Motor neuron (in vitro differentiated cells): Measurements from ENCODE around the gene BACE2. TPM values are rescaled to one million over a fixed set of nuclear protein-coding genes. Genes with fewer than 3 reads are reported as not detected.
A peak's percentile ranks its signal among the peaks of the same experiment; 100 is the strongest.
"Not testable (repeated sequence)": the region's sequence is repeated elsewhere in the genome, so short reads cannot be mapped to it uniquely, and the experiment has no call there.

ENCODE experiments used
- ATAC-seq, 8 experiments: fragments of 200-7000 bp; cut with Tn5 transposase; replicated peaks in 6 of 8; 2 replicates each; pipeline ENCODE4 v1.8.0; 2021; ENCODE audit warnings: mild to moderate bottlenecking in 8 of 8, moderate library complexity in 8 of 8
- H3K27ac ChIP-seq, 2 donors: fragments of 250-450 bp; sonication (Bioruptor Pico); 2 replicates each; pipeline ENCODE4 v1.9.0; 2021; ENCODE audit warnings: antibody characterized with exemption in 2 of 2, mild to moderate bottlenecking in 2 of 2, moderate library complexity in 1 of 2
- H3K4me1 ChIP-seq, 2 donors: fragments of 250-450 bp; sonication (Bioruptor Pico); replicated peaks in 1 of 2; 2 replicates each; pipeline ENCODE4 v1.6.1; 2021; ENCODE audit warnings: antibody characterized with exemption in 2 of 2, mild to moderate bottlenecking in 2 of 2, moderate library complexity in 1 of 2
- H3K4me3 ChIP-seq, 5 donors: fragments of 250-450 bp; sonication (Bioruptor Pico); 2 replicates each; pipeline ENCODE4 v1.9.0; 2021; ENCODE audit warnings: antibody characterized with exemption in 5 of 5, mild to moderate bottlenecking in 5 of 5, moderate library complexity in 4 of 5
- WGBS, 10 experiments: fragments of 450-650 bp; shearing (Covaris generic); methylation state at CpG; one replicate each; pipeline ENCODE4 v1.0.0; 2022; 5-methylcytosine and 5-hydroxymethylcytosine counted together
- in situ Hi-C, 9 experiments: fragments of 400-800 bp; cut with MboI; loops; one replicate each; pipeline ENCODE4 v1.15.0; 2021; ENCODE audit warnings: low sequenced_read_pairs in 9 of 9, low pct_unique_long_range_greater_than_20kb in 2 of 9; ENCODE audit not compliant: unreplicated experiment in 9 of 9
- total RNA-seq, 8 experiments: library from RNA; unstranded; fragments of 300-600 nt; gene quantifications; 2 replicates each; pipeline versions ENCODE4 v1.2.3 to v1.2.4, GENCODE V29; 2022

The BACE2 gene
- total RNA-seq, 8 experiments from 2014 or later = 1.4 to 48.4 (median 4.3) TPM

DNA sequence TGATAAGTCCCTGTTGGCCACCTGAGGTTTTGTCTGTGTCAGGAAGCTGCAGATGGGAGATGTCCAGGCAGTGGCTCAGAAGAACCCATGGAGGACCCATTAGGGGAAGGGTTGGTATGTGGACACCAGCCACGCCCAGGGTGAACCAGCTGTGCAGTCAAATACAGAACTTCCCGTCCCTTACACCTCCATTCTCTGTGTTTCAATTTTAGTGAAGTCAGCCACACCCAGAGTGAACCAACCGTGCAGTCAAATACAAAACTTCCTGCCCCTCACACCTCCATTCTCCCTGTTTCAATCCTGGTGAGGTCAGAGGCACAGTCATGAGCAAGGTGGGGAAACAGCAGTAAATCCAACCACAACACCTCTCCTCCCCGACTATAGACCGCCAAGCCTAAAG lies 27.4 kb downstream of the BACE2 start:
- H3K4me3 ChIP-seq = no peak overlapping the region
- 53 to 100% (median 95%) methylated on average over 1 to 5 of the region's 5 CpGs; no CpG with 5 or more reads in 2 of the 10 experiments for WGBS, 10 experiments
- no peak for ATAC-seq
- H3K4me1 ChIP-seq = no peaks in the 10 kb centered on the region
- in situ Hi-C loops = no loop called here
- no peak overlapping the region for H3K27ac ChIP-seq

DNA sequence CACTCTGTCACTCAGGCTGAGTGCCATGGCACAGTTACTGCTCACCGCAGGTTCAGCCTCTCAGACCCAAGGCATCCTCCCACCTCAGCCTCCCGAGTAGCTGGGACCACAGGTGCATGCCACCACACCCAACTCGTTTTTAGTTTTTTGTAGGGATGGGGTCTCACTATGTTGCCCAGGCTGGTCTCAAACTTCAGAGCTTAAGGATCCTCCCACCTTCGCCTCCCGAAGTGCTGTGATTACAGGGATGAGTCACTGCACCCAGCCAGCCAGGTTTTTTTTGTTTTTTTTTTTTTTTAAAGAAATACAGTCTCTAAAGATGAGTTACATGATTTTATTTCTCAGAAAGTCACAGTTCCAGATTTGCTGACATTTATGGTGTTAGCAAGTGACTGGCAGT lies 29.0 kb downstream of the BACE2 start:
- no peak overlapping the region for H3K27ac ChIP-seq
- no peak for ATAC-seq
- in situ Hi-C loops = no loop called here
- no peaks in the 10 kb centered on the region for H3K4me1 ChIP-seq
- 0 to 100% (median 75%) methylated on average over 1 to 5 of the region's 5 CpGs; no CpG with 5 or more reads in 1 of the 10 experiments for WGBS, 10 experiments
- H3K4me3 ChIP-seq = no peak overlapping the region

DNA sequence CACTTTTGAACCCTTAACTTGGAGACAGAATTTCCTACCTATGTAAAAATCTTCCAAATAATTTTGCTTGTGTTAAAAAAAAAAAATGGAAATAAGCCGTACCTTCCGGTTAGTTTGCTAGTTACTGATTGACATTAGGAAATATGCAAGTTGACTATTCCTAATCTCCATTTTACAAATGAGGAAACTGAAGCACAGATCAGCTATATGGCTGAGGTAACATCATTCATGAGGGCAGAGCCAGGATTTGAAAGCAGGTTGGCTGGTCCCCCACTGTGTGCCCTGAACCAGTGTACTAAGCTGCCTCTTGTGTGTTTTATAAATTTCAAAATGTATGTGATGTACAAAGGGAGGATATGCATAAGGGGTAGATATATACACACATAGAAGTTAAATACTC lies 29.6 kb downstream of the BACE2 start:
- no peak for ATAC-seq
- in situ Hi-C loops = no loop called here
- H3K4me1 ChIP-seq = no peaks in the 10 kb centered on the region
- WGBS, 10 experiments = 75 to 100% (median 94%) methylated on average over 1 to 2 of the region's 2 CpGs; no CpG with 5 or more reads in 1 of the 10 experiments
- H3K4me3 ChIP-seq = no peak overlapping the region
- no peak overlapping the region for H3K27ac ChIP-seq

DNA sequence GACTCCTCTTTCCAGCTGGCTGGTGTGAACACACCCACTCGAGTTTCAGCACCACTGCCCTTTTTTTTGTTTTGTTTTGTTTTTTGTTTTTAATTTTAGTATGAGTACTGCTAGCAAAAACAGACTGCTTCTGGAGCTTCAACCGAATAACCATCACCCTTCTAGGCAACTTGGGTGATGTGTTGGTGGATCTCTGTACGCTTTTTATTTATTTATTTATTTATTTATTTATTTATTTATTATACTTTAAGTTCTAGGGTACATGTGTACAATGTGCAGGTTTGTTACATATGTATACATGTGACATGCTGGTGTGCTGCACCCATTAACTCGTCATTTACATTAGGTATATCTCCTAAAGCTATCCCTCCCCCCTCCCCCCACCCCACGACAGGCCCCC lies 30.7 kb downstream of the BACE2 start:
- ATAC-seq, in situ Hi-C loops, H3K4me3 ChIP-seq, H3K4me1 ChIP-seq, H3K27ac ChIP-seq: not testable (repeated sequence)
- 33 to 100% (median 90%) methylated on average over 1 to 4 of the region's 5 CpGs; no CpG with 5 or more reads in 1 of the 10 experiments for WGBS, 10 experiments

DNA sequence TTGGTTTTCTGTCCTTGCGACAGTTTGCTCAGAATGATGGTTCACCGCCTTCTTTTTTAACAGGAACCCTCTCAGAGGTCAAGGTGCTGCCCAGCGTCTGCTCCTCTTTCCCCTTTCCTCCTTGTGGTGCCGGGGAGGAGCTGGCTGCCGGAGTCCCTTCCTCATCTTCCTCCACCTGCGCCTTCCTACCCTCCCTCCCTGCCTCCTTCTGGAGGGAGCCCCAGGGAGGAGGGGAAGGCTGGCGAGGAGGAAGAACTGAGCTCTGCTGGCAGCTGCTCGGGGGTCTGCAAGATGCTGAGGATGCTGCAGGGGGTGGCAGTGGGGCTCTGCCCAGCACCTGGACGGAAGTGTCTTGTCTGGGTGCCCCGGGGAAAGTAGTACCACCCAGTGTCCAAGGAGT lies 31.2 kb downstream of the BACE2 start:
- H3K4me3 ChIP-seq = no peak overlapping the region
- no peak overlapping the region for H3K27ac ChIP-seq
- no peaks in the 10 kb centered on the region for H3K4me1 ChIP-seq
- in situ Hi-C loops = no loop called here
- no peak for ATAC-seq
- 90% methylated on average over 4 of the region's 10 CpGs; no CpG with 5 or more reads in 9 of the 10 experiments for whole genome bisulfite sequencing, 10 experiments

DNA sequence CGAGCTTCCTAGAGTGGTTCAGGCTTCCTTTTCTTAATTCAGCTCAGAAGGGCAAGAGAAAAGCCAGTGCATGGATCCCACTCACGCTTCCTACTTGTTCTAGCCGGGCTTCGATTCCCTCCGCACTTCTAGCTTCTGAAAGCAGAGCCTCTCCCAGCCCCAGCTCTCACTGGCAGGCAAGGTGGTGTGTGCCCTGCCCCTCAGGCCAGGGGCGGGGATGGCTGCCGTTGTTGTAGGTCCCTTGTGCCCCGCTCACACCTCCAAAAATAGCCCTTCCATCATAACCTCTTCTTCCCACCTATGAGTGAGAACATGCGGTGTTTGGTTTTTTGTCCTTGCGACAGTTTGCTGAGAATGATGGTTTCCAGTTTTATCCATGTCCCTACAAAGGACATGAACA lies 31.6 kb downstream of the BACE2 start:
- Histone ChIP-seq H3K4me1 (no peaks in the 10 kb centered on the region), H3K4me3 (no peak overlapping the region), H3K27ac (no peak overlapping the region)
- in situ Hi-C loops = no loop called here
- 40 to 100% (median 75%) methylated on average over 1 to 3 of the region's 10 CpGs; no CpG with 5 or more reads in 6 of the 10 experiments for WGBS, 10 experiments
- no peak for ATAC-seq

DNA sequence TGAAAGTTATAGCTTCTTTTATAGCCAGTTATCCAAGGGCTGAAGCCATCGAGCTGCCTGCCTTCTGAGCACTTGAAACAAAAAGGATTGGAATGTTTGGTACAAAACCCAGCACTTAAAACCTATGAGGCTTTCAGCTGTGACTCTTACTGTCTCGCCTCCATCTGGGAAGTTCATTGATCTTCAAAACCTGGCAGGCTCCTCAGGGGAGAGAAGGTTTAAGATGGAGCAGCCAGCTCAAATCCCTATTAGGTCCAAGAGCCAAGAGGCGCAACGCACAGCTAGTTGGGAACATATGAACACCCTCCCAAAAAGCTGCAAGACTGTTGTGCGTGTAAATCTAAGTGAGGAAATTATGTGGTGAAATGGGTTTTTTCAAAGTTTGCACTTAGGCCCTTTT lies 33.4 kb downstream of the BACE2 start:
- no peak overlapping the region for H3K27ac ChIP-seq
- H3K4me1 ChIP-seq = no peaks in the 10 kb centered on the region
- ATAC-seq = no peak
- in situ Hi-C loops = no loop called here
- 17 to 100% (median 75%) methylated on average over 1 to 5 of the region's 5 CpGs; no CpG with 5 or more reads in 1 of the 10 experiments for WGBS, 10 experiments
- H3K4me3 ChIP-seq = no peak overlapping the region

DNA sequence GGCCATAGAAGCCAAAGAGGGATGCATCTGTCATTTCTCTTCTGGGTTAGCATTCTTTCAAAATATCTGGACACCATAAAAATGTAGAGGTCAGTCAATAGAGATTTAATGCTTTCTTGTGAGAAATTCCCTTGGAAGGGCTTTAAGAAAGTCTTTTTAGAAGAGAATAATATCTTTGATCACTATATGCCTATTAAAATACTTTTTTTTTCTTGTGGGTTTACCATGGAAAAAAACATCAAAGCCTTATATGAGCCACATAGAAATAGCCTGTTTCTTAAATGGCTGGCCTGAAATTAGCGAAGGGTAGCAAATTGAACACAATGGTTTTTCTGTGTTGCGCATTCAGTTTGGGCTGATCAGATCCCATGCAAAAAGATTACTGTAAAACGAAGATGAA lies 36.8 kb downstream of the BACE2 start:
- Histone ChIP-seq H3K27ac (no peak overlapping the region), H3K4me3 (no peak overlapping the region), H3K4me1 (peaks cover 0 to 3% of the 10 kb centered on the region in 2 donors)
- no peak for ATAC-seq
- in situ Hi-C loops = no loop called here
- 68 to 100% (median 77%) methylated on average over 1 to 3 of the region's 3 CpGs; no CpG with 5 or more reads in 1 of the 10 experiments for WGBS, 10 experiments

DNA sequence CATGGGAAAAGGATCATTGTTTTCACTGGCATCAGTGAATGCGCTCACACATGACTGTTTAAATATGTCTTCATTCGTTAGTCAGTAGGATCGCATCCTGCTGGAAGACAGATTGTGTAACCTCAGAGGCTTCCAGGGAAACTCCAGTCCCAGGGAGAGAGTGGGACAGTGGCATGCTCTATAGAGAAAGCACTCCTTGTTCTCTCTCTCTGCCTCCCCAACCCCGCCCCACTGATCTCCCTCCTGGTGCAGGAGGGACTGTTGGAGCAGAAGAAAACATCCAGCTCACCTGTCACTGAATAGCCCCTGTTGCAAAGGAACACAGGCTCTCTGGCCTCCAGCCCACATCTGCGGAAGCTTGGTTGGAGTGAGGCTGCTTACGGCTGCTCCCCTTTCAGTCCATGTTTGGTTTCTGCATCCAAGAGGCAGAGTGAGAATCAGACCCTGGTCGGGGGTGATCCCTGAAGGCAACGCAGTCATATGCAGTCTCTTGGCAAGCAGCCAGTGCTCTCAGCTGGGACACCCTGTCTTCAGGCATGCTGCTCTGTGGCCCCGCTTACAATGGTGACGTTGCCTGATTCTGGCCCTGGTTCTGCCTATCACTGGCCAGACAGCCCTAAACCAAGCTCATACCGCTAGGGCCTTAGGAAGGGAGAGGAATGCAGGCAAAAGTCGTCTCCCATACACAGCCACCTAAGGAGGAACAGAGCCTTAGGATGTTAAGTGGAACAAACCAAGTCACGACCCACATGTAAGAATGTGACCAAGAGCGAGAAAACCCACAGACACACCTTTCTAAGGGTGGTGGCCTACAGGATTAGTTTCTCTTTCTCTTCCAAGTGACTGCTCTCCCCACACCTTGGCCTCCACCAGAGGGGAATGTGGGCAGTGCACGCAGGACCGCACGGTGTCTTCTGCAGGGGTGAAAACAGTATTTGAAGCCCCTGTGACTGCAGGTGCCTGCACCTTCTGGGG lies 39.7 kb downstream of the BACE2 start:
- WGBS, 10 experiments = 22 to 95% (median 73%) methylated on average over 1 to 8 of the region's 17 CpGs; no CpG with 5 or more reads in 2 of the 10 experiments

DNA sequence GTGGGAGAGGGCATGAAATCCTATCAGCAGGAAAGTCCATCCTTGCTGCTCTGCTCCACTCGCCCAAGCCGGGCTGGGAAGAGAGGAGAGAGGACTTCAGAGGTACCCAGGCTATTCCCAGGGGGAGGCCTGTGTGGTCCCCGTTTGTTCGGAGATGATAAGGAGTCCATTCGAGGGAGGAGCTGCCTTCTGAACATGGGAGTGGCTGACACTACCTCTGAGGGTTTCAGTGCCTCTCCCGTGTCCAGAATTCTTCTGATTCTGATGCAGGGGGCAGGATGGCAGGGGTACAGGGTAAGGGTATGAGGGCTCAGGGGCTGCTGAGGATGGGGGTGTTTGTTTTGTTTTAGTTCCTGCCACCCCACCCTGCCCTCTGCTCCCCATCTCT lies 40.4 kb downstream of the BACE2 start:
- no peak for ATAC-seq
- Histone ChIP-seq H3K4me1 (peaks cover 13 to 18% of the 10 kb centered on the region in 2 donors), H3K4me3 (no peak overlapping the region), H3K27ac (no peak overlapping the region)
- 40% methylated on average over 1 of the region's 6 CpGs; no CpG with 5 or more reads in 9 of the 10 experiments for WGBS, 10 experiments
- in situ Hi-C loops = no loop called here

More for the DNA sequence above, 39.7 kb downstream of the BACE2 start:
- in situ Hi-C loops = no loop called here
- no peak overlapping the region for H3K27ac ChIP-seq
- H3K4me1 ChIP-seq = peaks cover 12 to 13% of the 10 kb centered on the region in 2 donors
- ATAC-seq = peak in 6 of 8 experiments; percentile 29 to 61 (median 56)
- H3K4me3 ChIP-seq = no peak overlapping the region

DNA sequence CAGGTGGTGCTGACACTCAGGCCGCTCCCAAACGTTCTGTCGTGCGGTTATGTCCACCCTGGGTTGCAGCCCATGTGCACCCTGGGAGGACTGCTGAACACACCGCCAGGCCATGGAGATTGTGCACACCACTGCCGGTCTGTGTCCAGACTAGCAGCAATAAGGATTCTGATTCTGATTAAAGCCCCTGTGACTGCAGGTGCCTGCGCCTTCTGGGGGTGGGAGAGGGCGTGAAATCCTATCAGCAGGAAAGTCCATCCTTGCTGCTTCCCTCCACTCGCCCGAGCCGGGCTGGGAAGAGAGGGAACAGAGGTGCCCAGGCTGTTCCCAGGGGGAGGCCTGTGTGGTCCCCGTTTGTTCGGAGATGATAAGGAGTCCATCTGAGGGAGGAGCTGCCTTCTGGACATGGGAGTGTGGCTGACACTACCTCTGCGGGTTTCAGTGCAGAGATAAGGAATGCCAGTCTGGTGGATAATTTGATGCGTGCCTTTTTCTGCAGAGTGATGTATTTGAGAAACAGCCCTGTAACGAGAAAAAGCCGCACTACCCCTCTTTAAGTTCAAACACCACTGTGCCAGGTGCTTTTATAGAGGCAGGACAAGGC lies 41.2 kb downstream of the BACE2 start:
- peaks cover 13 to 22% of the 10 kb centered on the region in 2 donors for H3K4me1 ChIP-seq
- in situ Hi-C loops = no loop called here
- 60 to 100% (median 86%) methylated on average over 1 to 11 of the region's 17 CpGs; no CpG with 5 or more reads in 3 of the 10 experiments for WGBS, 10 experiments
- H3K27ac ChIP-seq = no peak overlapping the region
- no peak overlapping the region for H3K4me3 ChIP-seq
- no peak for ATAC-seq

DNA sequence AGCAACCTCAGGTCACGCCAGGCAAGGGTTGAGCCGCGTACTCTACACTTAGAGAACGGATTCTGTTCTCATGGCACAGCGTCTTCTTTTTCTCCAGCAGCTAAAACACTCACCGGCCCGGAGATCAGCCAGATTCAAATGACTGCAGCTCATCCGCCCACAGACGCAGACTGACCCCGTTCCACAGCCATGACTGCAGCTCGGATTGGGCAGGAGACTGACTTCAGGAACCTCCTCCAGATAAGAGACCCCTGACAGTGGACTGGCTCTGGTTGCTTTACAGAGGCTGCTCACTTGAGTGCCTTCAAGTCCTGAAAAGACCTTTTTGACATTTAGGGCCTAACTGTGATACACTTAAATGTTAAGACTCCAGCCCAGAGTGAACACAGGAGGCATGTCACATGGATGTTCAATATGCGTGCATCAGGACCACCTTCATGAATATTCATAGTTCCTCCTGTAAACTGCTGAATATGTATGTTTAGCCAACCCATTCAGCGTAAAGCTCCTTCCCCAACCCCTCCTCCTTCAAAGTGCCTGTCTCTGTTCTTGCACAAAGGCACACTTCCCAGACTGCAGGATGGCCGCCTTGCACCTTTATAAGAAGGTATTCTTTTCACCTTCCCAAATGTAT lies 42.6 kb downstream of the BACE2 start:
- Histone ChIP-seq H3K4me1 (peaks cover 13 to 22% of the 10 kb centered on the region in 2 donors), H3K4me3 (no peak overlapping the region), H3K27ac (no peak overlapping the region)
- in situ Hi-C loops = no loop called here
- 0 to 90% (median 77%) methylated on average over 1 to 7 of the region's 14 CpGs; no CpG with 5 or more reads in 3 of the 10 experiments for WGBS, 10 experiments
- ATAC-seq = peak in 7 of 8 experiments; percentile 51 to 91 (median 69)
